Kidney capillary endothelial cell (primary cell): ENCODE results near the gene NARF.

ENCODE experiments used
- DNase-seq: peaks from one replicate; pipeline ENCODE4 v3.0.0-alpha.2; 2018; ENCODE audit warnings: low spot score

The NARF gene

GRCh38 chr17:82433560-82434215 is 24.9 kb upstream of the NARF start:
- DNase-seq = no peak

GRCh38 chr17:82434216-82434565 is 24.4 kb upstream of the NARF start:
- no peak for DNase-seq

GRCh38 chr17:82435103-82435502 is 23.4 kb upstream of the NARF start:
- DNase-seq = no peak

- no peak for DNase-seq
These were observed 22.6 kb upstream of the NARF start for GRCh38 chr17:82435601-82436583.

GRCh38 chr17:82436601-82437324 is 21.8 kb upstream of the NARF start:
- no peak for DNase-seq

GRCh38 chr17:82437325-82437668 is 21.2 kb upstream of the NARF start:
- no peak for DNase-seq

- no peak for DNase-seq
These were observed 19.9 kb upstream of the NARF start for GRCh38 chr17:82438401-82439193.

GRCh38 chr17:82439194-82439828 is 19.2 kb upstream of the NARF start:
- DNase-seq = no peak

- DNase-seq = no peak
These were observed 18.6 kb upstream of the NARF start for GRCh38 chr17:82439829-82440365.

GRCh38 chr17:82440469-82440981 is 18.0 kb upstream of the NARF start:
- no peak for DNase-seq

- no peak for DNase-seq
These were observed 17.4 kb upstream of the NARF start for GRCh38 chr17:82440991-82441627.

GRCh38 chr17:82441691-82442487 is 16.7 kb upstream of the NARF start:
- no peak for DNase-seq

- no peak for DNase-seq
These were observed 15.7 kb upstream of the NARF start for GRCh38 chr17:82442643-82443464.

- no peak for DNase-seq
These were observed 14.9 kb upstream of the NARF start for GRCh38 chr17:82443465-82444283.

- DNase-seq = no peak
These were observed 14.2 kb upstream of the NARF start for GRCh38 chr17:82444284-82444893.

- DNase-seq = no peak
These were observed 13.5 kb upstream of the NARF start for GRCh38 chr17:82444941-82445521.

- no peak for DNase-seq
These were observed 13.0 kb upstream of the NARF start for GRCh38 chr17:82445542-82445941.
